Activated CD4-positive, alpha-beta memory T cell treated with anti-CD3 and anti-CD28 coated beads for 36 hours (primary cell): ENCODE data around the gene OLA1. TPM values are rescaled to one million over a fixed set of nuclear protein-coding genes. Genes with fewer than 3 reads are reported as not detected.

ENCODE experiments used
- CTCF ChIA-PET: fragments of 350-600 bp; sonication (Branson Sonifier 250); formaldehyde crosslinking; loops from one replicate; lab custom pipeline; 2021; ENCODE audit warnings: antibody characterized with exemption, inconsistent platforms; lab: Charles Lee
- POLR2A ChIA-PET: fragments of 350-600 bp; sonication (Branson Sonifier 250); formaldehyde crosslinking; loops from one replicate; lab custom pipeline; 2021; ENCODE audit warnings: antibody characterized with exemption; lab: Charles Lee
- DNase-seq: peaks from one replicate; pipeline ENCODE4 v3.0.0-alpha.2; 2020
- H3K27ac Mint-ChIP-seq: one replicate; pipeline ENCODE4 v1.8.0; 2021; ENCODE audit warnings: mixed read lengths
- H3K27me3 Mint-ChIP-seq: one replicate; pipeline ENCODE4 v1.8.0; 2021; ENCODE audit warnings: mixed read lengths
- H3K36me3 Mint-ChIP-seq: one replicate; pipeline ENCODE4 v1.8.0; 2021; ENCODE audit warnings: mixed read lengths
- H3K4me1 Mint-ChIP-seq: one replicate; pipeline ENCODE4 v1.8.0; 2021; ENCODE audit warnings: low read depth, mixed read lengths
- H3K4me3 Mint-ChIP-seq: one replicate; pipeline ENCODE4 v1.8.0; 2021; ENCODE audit warnings: mild to moderate bottlenecking, mixed read lengths
- H3K9me3 Mint-ChIP-seq: one replicate; pipeline ENCODE4 v1.8.0; 2021; ENCODE audit warnings: mixed read lengths
- intact Hi-C: fragments of 100-400 bp; cut with micrococcal nuclease; formaldehyde crosslinking; loops from one replicate; pipeline ENCODE4 v1.15.1; 2023
- total RNA-seq, 2 experiments: library from RNA; stranded (reverse); gene quantifications; one replicate each; pipeline ENCODE4 v1.2.3, GENCODE V29; 2021

The OLA1 gene
- total RNA-seq, 2 experiments from 2014 or later, result 111 to 117 TPM

GRCh38 chr2:174106736-174107135 lies 141.6 kb downstream of the OLA1 start:
- Mint-ChIP-seq H3K27me3 (no peaks in the 10 kb centered on the region), H3K9me3 (no peaks in the 10 kb centered on the region), H3K27ac (no peak overlapping the region), H3K4me1 (peaks cover 6% of the 10 kb centered on the region), H3K4me3 (no peak overlapping the region), H3K36me3 (peaks cover 2% of the 10 kb centered on the region)
- intact Hi-C loops, result no loop called here
- no peak for DNase-seq
- ChIA-PET POLR2A (no interaction called here), CTCF (no interaction called here)

- intact Hi-C loops, result no loop called here
Observed at GRCh38 chr2:174094542-174094941, 153.8 kb downstream of the OLA1 start.

DNA sequence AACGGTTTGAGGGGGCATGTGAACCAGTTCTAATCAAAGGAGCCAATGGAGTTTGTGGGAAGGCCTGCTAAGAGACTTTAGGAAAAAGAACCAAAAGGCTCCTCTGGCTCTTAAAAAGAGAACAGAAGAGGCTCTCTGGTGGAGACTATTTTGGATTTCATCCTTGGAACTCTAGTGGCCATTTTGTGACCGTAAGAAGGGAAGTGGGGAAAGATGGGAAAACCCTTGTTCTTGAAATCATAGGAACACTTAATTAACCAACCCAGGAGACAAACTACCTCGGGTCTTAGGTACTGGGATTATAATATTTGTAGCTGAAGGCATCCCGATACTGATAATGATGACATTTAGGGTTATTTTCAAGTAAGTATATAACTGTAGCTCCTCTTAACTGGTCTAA lies 157.9 kb downstream of the OLA1 start:
- CTCF ChIA-PET, result no interaction called here
- intact Hi-C loops, result no loop called here
- Mint-ChIP-seq H3K27ac (no peak overlapping the region), H3K4me1 (no peaks in the 10 kb centered on the region), H3K9me3 (no peaks in the 10 kb centered on the region), H3K4me3 (no peak overlapping the region), H3K36me3 (peaks cover 2% of the 10 kb centered on the region), H3K27me3 (no peaks in the 10 kb centered on the region)
- POLR2A ChIA-PET, result no interaction called here
- no peak for DNase-seq

More at GRCh38 chr2:174094542-174094941, 153.8 kb downstream of the OLA1 start:
- Mint-ChIP-seq H3K9me3 (no peaks in the 10 kb centered on the region), H3K27ac (no peak overlapping the region), H3K36me3 (peaks cover 9% of the 10 kb centered on the region), H3K4me1 (no peaks in the 10 kb centered on the region), H3K4me3 (no peak overlapping the region), H3K27me3 (no peaks in the 10 kb centered on the region)
- POLR2A ChIA-PET, result no interaction called here
- DNase-seq, result no peak
- CTCF ChIA-PET, result no interaction called here

DNA sequence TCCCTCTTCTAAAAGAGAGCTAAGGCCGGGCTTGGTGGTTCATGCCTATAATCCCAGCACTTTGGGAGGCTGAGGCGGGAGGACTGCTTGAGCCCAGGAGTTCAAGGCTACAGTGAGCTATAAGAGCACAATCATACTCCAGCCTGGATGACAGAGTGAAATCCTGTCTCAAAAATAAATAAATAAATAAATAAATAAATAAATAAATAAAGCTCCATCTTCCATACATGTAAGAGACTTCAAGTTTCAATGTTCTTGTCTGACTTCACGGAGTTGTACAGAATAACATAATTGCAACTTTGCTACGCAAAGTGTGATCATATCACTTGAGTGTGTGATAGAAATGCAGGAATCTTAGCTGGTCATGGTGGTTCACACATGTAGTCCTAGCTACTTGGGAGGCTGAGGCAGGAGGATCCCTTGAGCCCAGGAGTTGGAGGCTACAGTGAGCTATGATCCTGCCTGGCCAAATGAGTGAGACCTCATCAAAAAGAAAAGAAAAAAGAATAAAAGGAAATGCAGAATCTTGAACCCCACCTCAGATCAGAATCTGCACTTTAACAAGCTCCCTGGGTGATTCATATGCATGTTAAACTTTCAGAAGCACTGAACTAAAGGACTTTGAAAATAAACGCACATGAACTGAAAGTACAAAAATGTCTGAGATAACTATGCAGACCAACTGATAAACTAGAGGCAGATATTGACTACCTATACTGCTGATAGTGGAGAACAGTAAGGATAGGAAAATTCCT lies 159.4 kb downstream of the OLA1 start:
- DNase-seq, result no peak
- intact Hi-C loops, result no loop called here
- H3K27ac Mint-ChIP-seq, result no peak overlapping the region
- no peaks in the 10 kb centered on the region for H3K27me3 Mint-ChIP-seq
- no peak overlapping the region for H3K4me3 Mint-ChIP-seq
- H3K36me3 Mint-ChIP-seq, result no peaks in the 10 kb centered on the region
- no peaks in the 10 kb centered on the region for H3K4me1 Mint-ChIP-seq
- CTCF ChIA-PET, result interaction anchor here (1.8 kb wide), 1 partner anchor 10 kb away, joined by 6 read pairs; no protein-coding TSS in a partner anchor
- H3K9me3 Mint-ChIP-seq, result no peaks in the 10 kb centered on the region
- POLR2A ChIA-PET, result no interaction called here

DNA sequence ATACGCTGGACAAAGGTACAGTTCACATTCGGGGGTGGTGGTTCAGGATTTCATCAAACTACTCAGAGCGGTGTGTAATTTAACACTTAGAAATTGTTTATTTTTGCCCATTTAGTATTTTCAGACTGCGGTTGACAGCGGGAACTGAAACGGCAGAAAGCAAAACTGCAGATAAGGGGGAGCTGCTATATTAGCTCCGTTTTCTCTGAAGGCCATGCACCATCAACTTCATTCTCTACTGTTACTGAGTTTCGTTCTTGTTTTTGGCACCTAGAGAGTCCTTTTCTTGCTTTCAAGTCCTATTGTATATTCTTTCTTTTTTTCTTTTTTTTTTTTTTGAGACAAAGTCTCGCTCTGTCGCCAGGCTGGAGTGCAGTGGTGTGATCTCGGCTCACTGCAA lies 161.6 kb downstream of the OLA1 start:
- no peaks in the 10 kb centered on the region for H3K27me3 Mint-ChIP-seq
- no peak for DNase-seq
- intact Hi-C loops, result no loop called here
- CTCF ChIA-PET, result interaction anchor here (1.0 kb wide), 1 partner anchor 255 kb away, joined by 4 read pairs; no protein-coding TSS in a partner anchor
- H3K4me3 Mint-ChIP-seq, result no peak overlapping the region
- H3K9me3 Mint-ChIP-seq, result no peaks in the 10 kb centered on the region
- POLR2A ChIA-PET, result no interaction called here
- H3K36me3 Mint-ChIP-seq, result no peaks in the 10 kb centered on the region
- H3K4me1 Mint-ChIP-seq, result no peaks in the 10 kb centered on the region
- H3K27ac Mint-ChIP-seq, result no peak overlapping the region

DNA sequence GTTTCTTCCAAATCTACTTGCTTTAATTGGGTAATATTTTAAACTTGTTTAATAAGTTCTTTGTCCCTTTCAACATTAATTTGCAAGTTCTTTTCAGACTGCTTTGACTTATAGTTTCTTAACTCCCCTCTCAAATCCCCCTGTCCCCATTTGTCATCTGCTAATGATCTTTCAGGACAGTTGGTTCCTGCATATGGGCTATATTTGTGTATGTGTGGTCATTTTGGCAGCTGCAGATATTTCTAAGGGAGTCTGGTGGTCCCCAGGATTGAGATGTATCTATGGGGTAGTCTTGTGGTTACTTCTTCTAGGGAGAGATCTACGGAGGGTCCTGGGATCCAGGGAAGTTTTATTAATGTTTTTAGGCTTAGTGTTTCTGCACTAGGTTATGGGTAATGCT lies 162.6 kb downstream of the OLA1 start:
- ChIA-PET POLR2A (no interaction called here), CTCF (no interaction called here)
- intact Hi-C loops, result no loop called here
- Mint-ChIP-seq H3K27ac (no peak overlapping the region), H3K4me3 (no peak overlapping the region), H3K36me3 (peaks cover 4% of the 10 kb centered on the region), H3K9me3 (no peaks in the 10 kb centered on the region), H3K27me3 (no peaks in the 10 kb centered on the region), H3K4me1 (no peaks in the 10 kb centered on the region)
- DNase-seq, result no peak

- Mint-ChIP-seq H3K36me3 (peaks cover 6% of the 10 kb centered on the region), H3K9me3 (no peaks in the 10 kb centered on the region), H3K27me3 (no peaks in the 10 kb centered on the region), H3K4me3 (no peak overlapping the region), H3K4me1 (no peaks in the 10 kb centered on the region), H3K27ac (no peak overlapping the region)
- ChIA-PET POLR2A (no interaction called here), CTCF (no interaction called here)
- DNase-seq, result no peak
- intact Hi-C loops, result no loop called here
Observed at GRCh38 chr2:174083843-174084458, 164.4 kb downstream of the OLA1 start.

- Mint-ChIP-seq H3K27me3 (no peaks in the 10 kb centered on the region), H3K4me1 (no peaks in the 10 kb centered on the region), H3K27ac (no peak overlapping the region), H3K9me3 (no peaks in the 10 kb centered on the region), H3K4me3 (no peak overlapping the region), H3K36me3 (peaks cover 6% of the 10 kb centered on the region)
- no peak for DNase-seq
- intact Hi-C loops, result no loop called here
- CTCF ChIA-PET, result interaction anchor here (0.9 kb wide), 1 partner anchor 99 kb away, joined by 3 read pairs; no protein-coding TSS in a partner anchor
- POLR2A ChIA-PET, result no interaction called here
Observed at GRCh38 chr2:174080672-174081121, 167.6 kb downstream of the OLA1 start.

GRCh38 chr2:174078275-174078674 lies 170.1 kb downstream of the OLA1 start:
- H3K4me1 Mint-ChIP-seq, result no peaks in the 10 kb centered on the region
- H3K27me3 Mint-ChIP-seq, result no peaks in the 10 kb centered on the region
- ChIA-PET CTCF (interaction anchor here (0.9 to 1.7 kb wide), 6 partner anchors 11 to 675 kb away, joined by 3 to 6 read pairs (median 3); no protein-coding TSS in a partner anchor), POLR2A (no interaction called here)
- H3K4me3 Mint-ChIP-seq, result no peak overlapping the region
- H3K27ac Mint-ChIP-seq, result no peak overlapping the region
- intact Hi-C loops, result no loop called here
- DNase-seq, result no peak
- no peaks in the 10 kb centered on the region for H3K9me3 Mint-ChIP-seq
- peaks cover 21% of the 10 kb centered on the region for H3K36me3 Mint-ChIP-seq

- CTCF ChIA-PET, result no interaction called here
- POLR2A ChIA-PET, result no interaction called here
- no peak for DNase-seq
- Mint-ChIP-seq H3K27ac (no peak overlapping the region), H3K4me3 (no peak overlapping the region), H3K27me3 (no peaks in the 10 kb centered on the region), H3K36me3 (peaks cover 21% of the 10 kb centered on the region), H3K4me1 (no peaks in the 10 kb centered on the region), H3K9me3 (no peaks in the 10 kb centered on the region)
- intact Hi-C loops, result no loop called here
Observed at GRCh38 chr2:174076975-174077374, 171.4 kb downstream of the OLA1 start.

DNA sequence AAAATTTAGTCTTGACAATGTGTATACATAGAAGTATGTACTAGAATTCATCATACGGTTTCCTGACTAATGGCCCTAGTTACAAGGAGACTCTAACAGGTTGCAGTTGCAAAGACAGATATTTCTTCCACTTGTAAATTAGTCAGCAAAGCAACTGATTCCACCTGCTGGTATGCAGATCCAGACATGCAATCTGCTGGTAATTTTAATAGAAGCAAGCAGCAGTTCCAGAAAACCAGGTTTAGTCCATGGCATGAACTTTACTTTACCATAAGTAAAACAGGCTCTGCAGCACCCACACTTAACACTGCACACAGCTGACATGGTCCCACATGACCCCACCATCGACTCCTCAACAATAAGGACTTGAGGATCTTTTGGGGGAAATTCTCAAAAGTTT lies 172.3 kb downstream of the OLA1 start:
- no peaks in the 10 kb centered on the region for H3K27me3 Mint-ChIP-seq
- ChIA-PET POLR2A (no interaction called here), CTCF (no interaction called here)
- no peaks in the 10 kb centered on the region for H3K9me3 Mint-ChIP-seq
- peaks cover 20% of the 10 kb centered on the region for H3K36me3 Mint-ChIP-seq
- no peak for DNase-seq
- no peak overlapping the region for H3K4me3 Mint-ChIP-seq
- no peak overlapping the region for H3K27ac Mint-ChIP-seq
- H3K4me1 Mint-ChIP-seq, result no peaks in the 10 kb centered on the region
- intact Hi-C loops, result no loop called here

GRCh38 chr2:174074831-174075230 lies 173.5 kb downstream of the OLA1 start:
- Mint-ChIP-seq H3K27me3 (no peaks in the 10 kb centered on the region), H3K4me3 (no peak overlapping the region), H3K9me3 (no peaks in the 10 kb centered on the region), H3K27ac (no peak overlapping the region), H3K36me3 (peaks cover 15% of the 10 kb centered on the region), H3K4me1 (no peaks in the 10 kb centered on the region)
- POLR2A ChIA-PET, result no interaction called here
- DNase-seq, result no peak
- CTCF ChIA-PET, result no interaction called here
- intact Hi-C loops, result no loop called here
